Mesenteric fat pad (tissue), 1 donor: Measurements from ENCODE around the gene BACH2. TPM values are rescaled to one million over a fixed set of nuclear protein-coding genes. Genes with fewer than 3 reads are reported as not detected.
"Not testable (repeated sequence)": the region's sequence is repeated elsewhere in the genome, so short reads cannot be mapped to it uniquely, and the experiment has no call there.

Source experiments
- DNase-seq: peaks from one replicate; pipeline ENCODE4 v3.0.0-alpha.2; 2020; ENCODE audit warnings: low spot score
- total RNA-seq: library from RNA; stranded (reverse); fragmentation: NEBNext Ultra II Directional; extraction: Animal tissue kit (Norgen Biotek cat#: 25700); gene quantifications from one replicate; pipeline ENCODE4 v1.2.1, GENCODE V29; 2021
- donor health status: DM: yes; HTN: yes; CAD: no.

The BACH2 gene
- total RNA-seq, 1 donor from 2014 or later = 2.0 TPM

DNA sequence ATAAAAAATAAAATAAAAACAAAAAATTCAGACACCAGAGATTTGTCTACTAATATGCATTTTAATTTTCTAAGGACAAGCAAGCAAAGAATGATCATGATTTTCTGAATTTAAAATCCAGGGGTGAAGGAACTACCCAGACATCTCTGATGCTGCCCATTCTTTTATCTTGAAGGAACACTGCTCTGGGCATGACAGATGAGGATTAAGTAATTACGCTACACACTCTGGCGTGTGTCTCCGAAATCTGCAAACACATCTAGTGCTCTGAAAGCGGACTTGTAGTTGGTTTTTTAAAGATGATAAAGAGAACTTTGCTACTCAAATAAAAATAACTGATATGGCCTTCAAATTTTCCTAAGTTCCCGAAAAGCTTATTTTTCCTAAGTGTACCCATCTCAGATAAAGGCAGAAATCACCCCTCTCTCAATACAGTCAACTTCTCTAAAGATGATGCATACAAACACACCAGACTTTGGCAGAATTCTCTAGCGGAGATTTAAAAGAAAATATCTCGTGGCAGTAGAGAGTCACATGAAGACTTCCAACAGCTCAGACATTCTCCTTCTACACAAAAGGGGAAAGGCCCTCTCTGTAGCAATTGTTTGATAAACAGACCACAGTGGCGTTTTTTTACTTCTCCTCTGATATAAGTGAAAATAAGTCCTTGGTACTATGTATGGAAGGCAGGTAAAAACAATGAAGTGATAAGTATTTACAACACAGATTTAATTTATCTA is 133.8 kb downstream of the BACH2 start:
- no peak for DNase-seq

DNA sequence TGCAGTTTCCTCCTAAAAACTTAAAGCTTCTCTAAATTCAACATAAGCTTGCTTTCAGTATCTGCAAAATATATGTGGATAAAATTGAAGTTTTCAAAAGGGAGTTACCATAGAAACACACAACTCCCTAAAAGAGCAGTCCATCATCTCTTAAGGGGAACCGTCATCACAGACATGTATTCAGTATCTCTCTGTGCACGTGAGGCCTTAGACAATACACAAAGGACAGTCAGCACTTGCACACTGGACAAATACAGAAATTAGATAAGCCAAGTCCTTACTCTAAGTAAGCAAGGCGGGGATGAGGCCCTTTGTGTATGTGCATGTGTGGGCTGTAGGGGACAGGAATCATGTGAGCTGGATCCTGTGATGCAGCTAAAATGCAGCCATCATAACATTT is 136.6 kb downstream of the BACH2 start:
- no peak for DNase-seq

DNA sequence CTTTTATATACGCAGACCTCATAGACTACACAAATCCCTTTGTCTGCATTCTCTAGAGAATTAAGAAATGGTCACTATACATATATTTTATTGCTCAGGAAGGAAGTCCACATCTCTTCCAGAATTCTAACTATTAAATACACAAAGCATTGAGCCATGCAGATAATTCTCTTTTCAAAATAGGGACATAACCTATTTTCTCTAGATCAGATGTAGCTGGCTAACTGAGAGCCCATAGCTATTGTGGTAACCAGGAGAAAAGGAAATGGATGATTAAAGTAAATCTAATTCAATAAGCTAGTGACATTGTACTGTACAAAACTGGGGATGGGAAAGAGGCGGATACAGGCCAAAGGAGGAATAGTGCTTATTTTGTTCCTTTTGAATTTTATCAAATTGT is 137.2 kb downstream of the BACH2 start:
- DNase-seq = no peak

GRCh38 chr6:90158936-90159335 is 137.7 kb downstream of the BACH2 start:
- no peak for DNase-seq

GRCh38 chr6:90157441-90157840 is 139.2 kb downstream of the BACH2 start:
- no peak for DNase-seq

DNA sequence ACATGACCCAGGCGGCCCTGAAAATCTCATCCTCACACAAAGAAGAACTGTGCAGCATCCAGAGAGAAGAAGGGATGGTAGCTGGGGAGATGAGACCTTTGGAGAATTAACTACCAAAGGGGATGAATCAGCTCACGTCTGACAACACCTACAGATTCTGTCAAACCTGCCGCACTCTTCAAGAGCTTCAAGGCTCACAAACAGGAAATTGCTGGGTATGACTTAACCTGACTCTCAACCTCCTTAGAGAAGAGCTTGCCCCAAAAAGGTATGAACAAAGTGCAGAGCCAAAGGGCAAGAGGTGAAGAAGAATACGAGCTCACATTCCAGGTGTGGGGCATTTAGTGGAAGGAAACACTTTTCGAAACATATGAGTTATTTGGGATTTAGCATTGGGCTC is 139.8 kb downstream of the BACH2 start:
- DNase-seq = no peak

DNA sequence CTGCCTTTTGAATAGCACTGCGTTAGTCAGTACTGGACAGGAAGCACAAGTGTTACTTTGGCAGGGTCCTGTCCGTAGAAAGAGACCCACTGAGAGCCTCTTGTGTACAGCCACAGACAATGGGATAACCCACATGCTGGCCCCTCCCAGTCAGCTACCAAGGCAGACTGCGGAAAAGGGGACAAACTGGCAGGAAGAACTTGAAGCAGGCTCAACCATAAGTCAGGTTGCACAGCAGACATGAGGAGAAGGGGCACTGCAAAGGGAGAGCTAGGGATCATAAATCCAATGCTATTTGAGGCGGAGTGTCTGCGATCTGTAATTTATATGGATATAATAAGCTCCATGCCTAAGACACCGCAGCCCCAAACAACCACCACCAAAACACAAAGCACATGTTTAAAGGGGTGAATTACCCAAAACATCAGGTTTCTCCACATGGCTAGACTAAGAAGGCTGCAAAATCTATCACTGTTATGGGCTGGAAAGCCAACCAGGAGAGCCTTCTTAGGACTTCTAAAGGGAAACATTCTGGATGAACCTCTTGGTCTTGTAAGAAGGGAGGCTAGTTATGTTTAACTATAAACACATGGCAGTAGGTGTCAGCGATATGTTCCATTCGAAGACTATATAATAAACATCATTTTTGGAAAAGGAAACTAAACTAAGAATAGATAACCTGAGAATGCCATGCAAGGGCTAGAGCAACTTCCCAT is 141.7 kb downstream of the BACH2 start:
- no peak for DNase-seq

DNA sequence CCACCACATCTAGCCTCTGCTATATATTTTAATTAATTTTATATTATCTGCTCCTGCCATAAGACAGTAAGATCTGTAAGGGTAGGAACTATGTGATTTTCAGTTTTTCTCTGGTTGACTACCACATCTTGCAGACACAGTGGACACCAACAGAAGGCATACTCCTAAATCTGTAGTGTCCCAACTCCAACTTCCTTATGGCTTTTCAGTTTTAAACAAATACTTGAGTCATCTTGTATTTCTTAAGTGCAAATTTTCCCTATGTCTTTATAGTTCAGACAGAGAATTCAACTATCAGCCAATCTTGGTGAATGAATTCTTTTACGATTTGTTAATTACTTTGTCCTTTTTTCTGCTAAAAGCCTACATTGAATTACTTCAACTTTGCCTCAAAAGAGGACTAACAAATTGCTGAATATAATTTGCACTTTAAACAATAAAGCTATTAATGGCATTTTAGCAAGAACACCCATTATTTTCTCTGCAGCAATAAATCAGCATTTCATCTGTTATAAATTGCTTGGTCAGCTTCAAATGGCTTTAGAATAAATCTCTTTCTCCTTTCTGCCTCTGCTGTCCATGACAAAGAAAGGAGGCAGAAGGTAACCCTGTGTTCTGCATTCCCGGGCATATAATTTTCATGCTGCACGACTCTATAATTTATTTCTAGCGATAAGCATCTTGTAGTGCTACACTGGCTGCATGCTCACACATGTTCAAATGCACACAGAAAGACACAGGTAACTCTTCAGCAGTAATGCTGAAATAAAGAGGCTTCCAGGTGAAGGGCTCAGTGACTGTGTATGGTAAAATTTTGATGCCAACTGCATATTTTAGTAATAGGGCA is 144.8 kb downstream of the BACH2 start:
- no peak for DNase-seq

DNA sequence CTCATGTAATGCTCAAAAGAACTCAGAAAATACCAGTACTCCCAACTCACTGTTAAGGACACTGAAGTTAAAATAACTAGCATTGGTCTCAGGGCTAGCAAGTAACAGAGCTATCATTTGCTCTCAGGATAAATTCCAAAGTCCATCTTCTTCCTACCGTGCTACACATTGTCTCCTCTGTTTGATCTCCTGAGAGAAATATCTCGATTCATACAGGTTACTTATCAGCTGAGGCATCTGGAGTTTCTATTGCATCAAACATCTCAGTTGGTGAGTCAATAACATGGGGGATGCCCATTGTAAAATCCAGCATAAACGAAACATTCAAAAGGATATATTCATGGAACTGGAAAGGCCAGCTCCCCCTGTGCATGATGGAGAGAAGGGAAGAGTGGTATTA is 147.4 kb downstream of the BACH2 start:
- DNase-seq = no peak

DNA sequence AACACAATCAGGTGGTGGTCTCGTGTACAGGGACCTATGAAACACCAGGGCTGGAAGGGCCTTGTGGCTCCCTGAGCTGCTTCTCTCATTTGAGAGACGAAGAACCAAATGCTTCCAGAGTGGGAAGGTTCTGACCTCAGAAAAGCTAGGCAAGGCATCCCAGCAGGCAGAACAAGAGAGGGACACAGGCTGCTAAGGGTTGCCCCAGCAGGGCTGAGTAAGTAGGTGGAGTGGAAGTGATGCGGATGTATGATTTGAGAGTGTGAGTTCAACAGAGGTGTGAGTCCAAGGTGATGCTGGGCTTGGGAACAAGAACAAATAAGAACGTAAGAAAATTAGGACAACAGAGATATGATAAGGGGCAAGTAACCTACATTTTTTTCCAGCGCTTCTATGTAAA is 147.8 kb downstream of the BACH2 start:
- DNase-seq = no peak

DNA sequence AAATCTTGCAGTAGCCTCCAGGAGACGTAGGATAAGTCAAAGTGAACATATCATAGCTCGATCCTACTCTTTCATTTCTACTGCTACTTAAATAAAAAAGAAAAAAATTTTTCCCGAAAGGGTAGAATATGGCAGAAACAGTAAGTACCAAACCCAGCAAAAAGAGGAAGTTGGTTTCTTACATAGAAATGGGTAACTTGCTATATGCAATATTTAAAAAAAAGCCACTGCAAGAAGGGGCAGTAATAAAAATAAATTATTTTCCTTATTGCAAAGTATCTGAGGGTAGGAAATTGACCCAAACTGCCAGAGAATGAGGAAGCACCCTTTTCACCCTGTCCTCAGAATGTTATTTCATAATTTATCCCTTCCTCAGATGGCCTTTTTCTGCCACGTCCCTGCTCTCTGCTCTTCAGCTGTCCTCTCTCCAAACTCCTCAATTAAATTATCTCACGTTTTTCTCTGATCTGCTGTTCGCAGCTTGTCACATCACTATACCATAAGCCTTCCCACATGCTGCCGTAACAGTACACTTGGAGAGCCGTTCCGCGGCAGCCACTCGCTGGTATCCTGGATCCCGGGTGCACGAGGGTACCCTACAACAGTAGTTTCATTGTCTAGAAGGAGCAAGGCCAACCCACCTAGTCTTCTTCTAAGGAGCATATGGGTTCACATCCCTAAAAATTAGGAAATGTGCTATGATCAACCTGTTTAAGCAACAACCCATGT is 149.6 kb downstream of the BACH2 start:
- DNase-seq = no peak

- DNase-seq = no peak
These were observed 150.6 kb downstream of the BACH2 start for GRCh38 chr6:90146024-90146423.

- DNase-seq = no peak
These were observed 151.6 kb downstream of the BACH2 start for GRCh38 chr6:90144928-90145555.

DNA sequence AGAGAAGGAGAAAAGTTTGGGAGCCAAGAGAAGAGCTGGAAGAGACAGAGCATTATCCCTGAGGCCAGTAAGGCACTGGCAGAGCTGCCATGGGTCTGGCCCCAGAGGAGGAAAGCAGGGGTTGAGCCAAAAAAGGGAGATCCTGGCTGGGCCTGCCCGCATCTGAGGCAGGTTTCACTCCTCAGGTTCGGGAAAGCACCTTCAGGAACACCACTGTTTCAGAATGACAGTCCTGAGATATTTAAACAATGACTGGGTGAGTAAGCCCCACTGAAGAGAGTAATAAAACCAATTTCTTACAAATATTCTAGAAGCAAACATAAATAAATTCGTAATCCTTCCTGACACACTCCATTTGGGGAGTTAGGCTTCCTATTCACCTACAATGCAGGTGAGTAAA is 152.2 kb downstream of the BACH2 start:
- DNase-seq = no peak

DNA sequence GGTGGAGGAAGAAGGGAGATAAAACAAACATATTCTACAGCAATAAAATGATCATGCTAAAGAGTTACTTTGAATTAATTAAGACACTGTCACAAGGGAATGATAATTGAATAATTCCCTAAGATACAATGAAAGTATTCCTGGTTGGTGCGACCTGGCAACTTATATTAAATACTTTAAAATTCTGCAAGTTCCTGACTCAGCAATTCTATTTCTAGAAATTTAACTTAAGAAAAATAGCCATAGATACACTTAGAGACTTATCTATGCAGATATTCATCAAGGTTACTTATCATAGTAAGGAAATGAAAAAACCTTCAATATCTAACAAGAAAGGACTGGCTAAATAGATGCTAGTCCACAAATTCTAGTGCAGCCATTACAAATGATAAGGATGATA is 156.0 kb downstream of the BACH2 start:
- DNase-seq = no peak

DNA sequence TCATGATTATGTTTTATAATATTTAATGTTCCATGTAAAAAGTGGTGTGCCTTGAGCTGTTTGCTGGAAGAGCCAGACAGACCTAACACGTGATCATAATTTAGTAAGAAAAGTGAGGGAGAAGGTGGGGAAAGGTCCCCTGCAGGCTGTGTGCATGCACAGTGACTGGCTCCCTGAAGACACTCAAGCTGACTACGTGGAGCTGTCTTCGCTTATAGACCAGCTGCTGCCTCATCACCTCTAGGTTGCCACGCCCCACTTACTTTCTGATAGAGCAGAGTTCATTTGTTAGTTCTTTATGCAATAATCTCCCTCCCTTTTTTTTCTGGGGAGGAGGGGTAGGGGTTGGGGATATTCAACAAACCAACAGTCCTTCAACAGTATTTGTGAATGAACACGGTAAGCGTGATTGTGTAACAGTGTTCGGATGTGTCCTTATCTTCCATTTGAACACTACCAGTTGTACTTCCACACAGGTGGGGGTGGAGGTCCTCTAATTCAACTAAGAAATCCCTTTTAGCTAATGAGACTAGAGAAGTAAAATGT is 157.3 kb downstream of the BACH2 start:
- DNase-seq = no peak

- DNase-seq = no peak
These were observed 159.6 kb downstream of the BACH2 start for GRCh38 chr6:90136837-90137568.

DNA sequence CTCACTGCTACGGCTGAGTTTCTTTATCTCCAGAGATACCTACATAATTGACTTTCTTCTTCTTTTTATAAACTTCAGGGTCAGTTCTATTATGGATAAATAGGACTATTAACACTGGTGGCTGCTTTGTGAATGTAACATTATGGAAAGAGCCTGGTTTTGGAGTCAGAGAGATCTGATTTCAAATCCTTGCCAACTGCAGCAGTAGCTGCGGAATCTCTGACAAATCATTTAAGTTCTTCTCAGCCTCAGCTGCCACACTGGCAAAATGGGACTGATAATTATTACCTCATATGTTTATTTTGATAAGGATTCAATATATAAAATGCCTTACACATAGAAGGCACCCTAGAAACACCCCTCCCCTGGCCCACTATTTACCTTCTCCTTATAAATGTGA is 160.5 kb downstream of the BACH2 start:
- no peak for DNase-seq

DNA sequence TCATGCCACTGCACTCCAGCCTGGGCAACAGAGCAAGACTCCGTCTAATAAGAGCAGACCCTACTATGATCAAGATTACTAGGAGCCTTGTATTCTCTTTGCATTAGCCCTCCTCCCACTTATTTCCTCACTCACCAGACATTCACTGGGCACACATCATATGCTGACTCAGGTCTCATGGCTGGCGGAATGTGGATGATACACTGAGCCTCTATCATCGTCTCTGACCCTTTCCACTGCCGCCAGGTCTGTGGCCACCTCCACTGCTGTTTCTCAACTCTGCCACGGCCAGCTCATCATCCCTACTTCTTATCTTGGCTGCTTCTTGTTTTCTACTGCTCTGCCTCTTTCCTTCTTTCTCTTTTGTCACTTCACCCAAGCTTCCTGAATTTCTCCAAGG is 161.0 kb downstream of the BACH2 start:
- DNase-seq = no peak

DNA sequence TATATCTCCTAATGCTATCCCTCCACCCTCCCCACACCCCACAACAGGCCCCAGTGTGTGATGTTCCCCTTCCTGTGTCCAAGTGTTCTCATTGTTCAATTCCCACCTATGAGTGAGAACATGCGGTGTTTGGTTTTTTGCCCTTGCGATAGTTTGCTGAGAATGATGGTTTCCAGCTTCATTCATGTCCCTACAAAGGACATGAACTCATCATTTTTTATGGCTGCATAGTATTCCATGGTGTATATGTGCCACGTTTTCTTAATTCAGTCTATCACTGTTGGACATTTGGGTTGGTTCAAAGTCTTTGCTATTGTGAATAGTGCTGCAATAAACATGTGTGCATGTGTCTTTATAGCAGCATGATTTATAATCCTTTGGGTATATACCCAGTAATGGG is 163.0 kb downstream of the BACH2 start:
- DNase-seq = not testable (repeated sequence)
